HG03457 (cell line): Measurements from ENCODE around the gene PPCS.
"Not testable (repeated sequence)": the region's sequence is repeated elsewhere in the genome, so short reads cannot be mapped to it uniquely, and the experiment has no call there.

Experiments
- ATAC-seq: cut with Tn5 transposase; IDR thresholded peaks from one replicate; pipeline ENCODE4 v1.9.1; 2021; ENCODE audit warnings: moderate number of reproducible peaks; ENCODE audit not compliant: unreplicated experiment

The PPCS gene

GRCh38 chr1:42450061-42450460 is 6.3 kb upstream of the PPCS start:
- ATAC-seq = no peak

- ATAC-seq = no peak
These were observed 3.0 kb upstream of the PPCS start for GRCh38 chr1:42453386-42453785.

GRCh38 chr1:42454403-42454802 is 1.9 kb upstream of the PPCS start:
- no peak for ATAC-seq

GRCh38 chr1:42456754-42457089 is 379 bp downstream of the PPCS start:
- peak; percentile 38 for ATAC-seq

- ATAC-seq = no peak
These were observed 4.9 kb downstream of the PPCS start for GRCh38 chr1:42461196-42461595.

GRCh38 chr1:42462828-42463763 is 6.8 kb downstream of the PPCS start, which contains the start of gene CCDC30:
Gene CCDC30, plus strand, starts transcription at chr1:42463286. Its CDS starts 17,266 bp downstream, at chr1:42480552.
- ATAC-seq = peak; percentile 93

GRCh38 chr1:42463921-42464320 is 7.6 kb downstream of the PPCS start:
- ATAC-seq = no peak

GRCh38 chr1:42466030-42466429 is 9.7 kb downstream of the PPCS start:
- no peak for ATAC-seq

GRCh38 chr1:42469727-42470126 is 13.4 kb downstream of the PPCS start:
- ATAC-seq = no peak

- no peak for ATAC-seq
These were observed 20.3 kb downstream of the PPCS start for GRCh38 chr1:42476605-42477004.

GRCh38 chr1:42477354-42477753 is 21.0 kb downstream of the PPCS start:
- not testable (repeated sequence) for ATAC-seq

- ATAC-seq = no peak
These were observed 21.4 kb downstream of the PPCS start for GRCh38 chr1:42477775-42478174.

GRCh38 chr1:42479621-42480020 is 23.3 kb downstream of the PPCS start:
- no peak for ATAC-seq

GRCh38 chr1:42480921-42481320 is 24.6 kb downstream of the PPCS start:
- ATAC-seq = no peak

GRCh38 chr1:42482635-42483153 is 26.4 kb downstream of the PPCS start:
- ATAC-seq = no peak

GRCh38 chr1:42484382-42484781 is 28.0 kb downstream of the PPCS start:
- ATAC-seq = no peak

GRCh38 chr1:42490237-42490636 is 33.9 kb downstream of the PPCS start:
- no peak for ATAC-seq

GRCh38 chr1:42502031-42502430 is 45.7 kb downstream of the PPCS start:
- ATAC-seq = not testable (repeated sequence)

GRCh38 chr1:42504535-42505128 is 48.3 kb downstream of the PPCS start:
- no peak for ATAC-seq

GRCh38 chr1:42506576-42506975 is 50.2 kb downstream of the PPCS start:
- no peak for ATAC-seq
